ENCODE data around the gene NECTIN4.
"Not testable (repeated sequence)": the region's sequence is repeated elsewhere in the genome, so short reads cannot be mapped to it uniquely, and the experiment has no call there.

The NECTIN4 gene

DNA sequence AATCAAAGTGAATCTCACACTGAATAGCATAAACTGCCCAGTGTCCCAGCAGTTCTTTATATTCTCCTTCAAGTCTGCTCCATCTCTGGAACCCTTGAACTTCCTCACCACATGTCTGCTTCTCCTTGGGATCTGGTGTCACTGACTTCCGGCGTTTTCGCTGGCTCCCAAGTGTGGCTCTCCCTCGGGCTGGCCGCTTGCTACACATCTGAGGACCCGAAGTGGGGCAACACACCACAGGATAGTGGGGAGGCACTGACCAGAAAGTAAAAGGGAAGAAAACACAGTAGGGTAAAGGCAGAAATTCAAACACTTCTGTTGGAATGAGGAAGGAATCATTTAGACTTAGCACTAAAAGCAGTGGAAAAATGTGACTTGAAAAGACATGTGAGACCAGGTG, 33.6 kb upstream of the NECTIN4 start:
- H3K4me1 ChIP-seq (ENCODE audit: control insufficient read depth, insufficient read depth, low read length, unreplicated experiment) = peaks cover 19% of the 10 kb centered on the region
- no peak overlapping the region for H2AFZ ChIP-seq (ENCODE audit: low read length, unreplicated experiment)
- H3K36me3 ChIP-seq (ENCODE audit: insufficient read depth, low read length) = peaks cover 21% of the 10 kb centered on the region; the same call in 1 of the 2 replicates
- no peaks in the 10 kb centered on the region for H3K27me3 ChIP-seq (ENCODE audit: insufficient read depth, low read length)
- no peak overlapping the region for H3K27ac ChIP-seq (ENCODE audit: low read depth, low read length)
- H3K79me2 ChIP-seq (ENCODE audit: control insufficient read depth, insufficient read depth, low read length, unreplicated experiment) = peaks cover 34% of the 10 kb centered on the region
- H3K4me3 ChIP-seq (ENCODE audit: low read depth, low read length) = no peak overlapping the region

DNA sequence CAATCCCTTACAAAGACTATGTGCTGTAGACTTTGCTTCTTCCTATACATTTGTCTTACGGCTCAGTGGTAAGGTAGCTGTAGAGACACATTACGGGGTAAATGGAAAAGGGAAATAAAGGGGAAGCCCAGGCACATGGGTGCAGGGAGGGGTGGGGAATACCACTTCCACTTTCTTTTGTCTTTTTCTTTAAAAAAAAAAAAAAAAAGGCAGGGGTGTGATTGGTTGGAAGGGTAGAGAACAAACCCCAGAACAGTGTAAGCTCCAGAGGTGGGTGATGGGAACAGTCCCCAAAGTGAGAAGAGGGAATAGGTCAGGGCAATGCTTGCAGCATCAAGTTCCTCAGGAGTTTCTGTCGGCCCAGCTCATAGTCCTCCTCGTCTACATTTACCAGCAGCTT, 32.5 kb upstream of the NECTIN4 start:
- H3K27ac ChIP-seq (ENCODE audit: low read depth, low read length) = no peak overlapping the region
- H3K4me1 ChIP-seq (ENCODE audit: control insufficient read depth, insufficient read depth, low read length, unreplicated experiment) = peaks cover 19% of the 10 kb centered on the region
- no peaks in the 10 kb centered on the region for H3K27me3 ChIP-seq (ENCODE audit: insufficient read depth, low read length)
- H3K36me3 ChIP-seq (ENCODE audit: insufficient read depth, low read length) = peaks cover 12% of the 10 kb centered on the region; the same call in 1 of the 2 replicates
- H2AFZ ChIP-seq (ENCODE audit: low read length, unreplicated experiment) = no peak overlapping the region
- no peak overlapping the region for H3K4me3 ChIP-seq (ENCODE audit: low read depth, low read length)
- peaks cover 32% of the 10 kb centered on the region for H3K79me2 ChIP-seq (ENCODE audit: control insufficient read depth, insufficient read depth, low read length, unreplicated experiment)

DNA sequence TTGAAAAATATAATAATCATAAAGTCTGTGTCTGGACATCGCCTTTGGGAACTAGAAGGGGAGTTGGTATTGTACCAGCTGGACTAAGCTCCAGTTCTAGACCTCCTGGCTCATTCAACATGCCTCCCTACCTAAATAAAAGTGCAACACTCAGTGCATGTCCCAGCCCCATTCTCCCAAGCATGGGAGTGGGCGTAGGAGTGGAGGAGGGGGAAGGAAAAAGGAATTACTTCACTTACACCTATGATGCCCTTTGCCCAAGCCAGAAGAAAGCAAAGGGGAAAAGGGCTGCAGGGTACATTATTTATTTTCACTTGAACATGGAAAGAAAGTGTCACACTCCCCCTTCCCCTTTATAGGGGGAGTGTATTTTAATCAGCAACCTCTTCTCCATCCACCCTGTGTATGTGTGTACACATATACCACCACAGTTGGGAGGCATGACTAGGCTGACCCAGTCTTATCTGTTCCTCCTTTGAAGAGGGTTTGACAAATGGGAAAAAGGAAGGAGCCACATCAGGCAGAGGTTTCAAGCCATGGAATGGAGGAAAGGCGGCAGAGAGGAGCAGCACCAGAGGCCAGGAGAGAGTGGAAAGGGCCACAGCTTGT, 31.8 kb upstream of the NECTIN4 start:
- Histone ChIP-seq H2AFZ (ENCODE audit: low read length, unreplicated experiment) (no peak overlapping the region), H3K79me2 (ENCODE audit: control insufficient read depth, insufficient read depth, low read length, unreplicated experiment) (peaks cover 35% of the 10 kb centered on the region), H3K27ac (ENCODE audit: low read depth, low read length) (no peak overlapping the region), H3K4me3 (ENCODE audit: low read depth, low read length) (no peak overlapping the region), H3K4me1 (ENCODE audit: control insufficient read depth, insufficient read depth, low read length, unreplicated experiment) (peaks cover 21% of the 10 kb centered on the region), H3K36me3 (ENCODE audit: insufficient read depth, low read length) (peaks cover 11% of the 10 kb centered on the region; the same call in 1 of the 2 replicates), H3K27me3 (ENCODE audit: insufficient read depth, low read length) (no peaks in the 10 kb centered on the region)

DNA sequence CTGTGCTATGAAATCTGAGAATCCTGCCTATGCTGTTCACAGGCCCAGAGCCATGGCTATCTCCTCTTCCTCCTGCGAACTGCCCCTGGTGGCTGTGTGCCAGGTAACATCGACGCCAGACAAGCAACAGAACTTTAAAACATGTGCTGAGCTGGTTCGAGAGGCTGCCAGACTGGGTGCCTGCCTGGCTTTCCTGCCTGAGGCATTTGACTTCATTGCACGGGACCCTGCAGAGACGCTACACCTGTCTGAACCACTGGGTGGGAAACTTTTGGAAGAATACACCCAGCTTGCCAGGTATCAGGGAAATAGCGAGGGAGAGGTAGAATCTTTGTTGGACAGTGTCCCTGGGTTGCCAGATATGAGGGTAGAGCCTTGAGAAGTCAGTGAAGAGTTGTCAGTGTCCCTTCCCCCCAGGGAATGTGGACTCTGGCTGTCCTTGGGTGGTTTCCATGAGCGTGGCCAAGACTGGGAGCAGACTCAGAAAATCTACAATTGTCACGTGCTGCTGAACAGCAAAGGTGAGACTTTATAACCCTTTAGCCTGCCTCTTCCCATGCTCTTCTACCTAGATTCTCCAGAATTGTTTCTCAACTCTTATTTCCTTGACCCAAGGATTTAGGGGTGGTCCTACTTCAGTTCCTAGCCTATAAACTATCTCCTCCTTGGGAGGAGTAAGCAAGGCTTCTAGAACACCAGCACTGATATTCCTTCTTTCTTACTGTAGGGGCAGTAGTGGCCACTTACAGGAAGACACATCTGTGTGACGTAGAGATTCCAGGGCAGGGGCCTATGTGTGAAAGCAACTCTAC, 29.9 kb upstream of the NECTIN4 start:
- H3K27ac ChIP-seq (ENCODE audit: low read depth, low read length) = peak overlapping the region; percentile 87
- peaks cover 11% of the 10 kb centered on the region; the same call in 1 of the 2 replicates for H3K36me3 ChIP-seq (ENCODE audit: insufficient read depth, low read length)

DNA sequence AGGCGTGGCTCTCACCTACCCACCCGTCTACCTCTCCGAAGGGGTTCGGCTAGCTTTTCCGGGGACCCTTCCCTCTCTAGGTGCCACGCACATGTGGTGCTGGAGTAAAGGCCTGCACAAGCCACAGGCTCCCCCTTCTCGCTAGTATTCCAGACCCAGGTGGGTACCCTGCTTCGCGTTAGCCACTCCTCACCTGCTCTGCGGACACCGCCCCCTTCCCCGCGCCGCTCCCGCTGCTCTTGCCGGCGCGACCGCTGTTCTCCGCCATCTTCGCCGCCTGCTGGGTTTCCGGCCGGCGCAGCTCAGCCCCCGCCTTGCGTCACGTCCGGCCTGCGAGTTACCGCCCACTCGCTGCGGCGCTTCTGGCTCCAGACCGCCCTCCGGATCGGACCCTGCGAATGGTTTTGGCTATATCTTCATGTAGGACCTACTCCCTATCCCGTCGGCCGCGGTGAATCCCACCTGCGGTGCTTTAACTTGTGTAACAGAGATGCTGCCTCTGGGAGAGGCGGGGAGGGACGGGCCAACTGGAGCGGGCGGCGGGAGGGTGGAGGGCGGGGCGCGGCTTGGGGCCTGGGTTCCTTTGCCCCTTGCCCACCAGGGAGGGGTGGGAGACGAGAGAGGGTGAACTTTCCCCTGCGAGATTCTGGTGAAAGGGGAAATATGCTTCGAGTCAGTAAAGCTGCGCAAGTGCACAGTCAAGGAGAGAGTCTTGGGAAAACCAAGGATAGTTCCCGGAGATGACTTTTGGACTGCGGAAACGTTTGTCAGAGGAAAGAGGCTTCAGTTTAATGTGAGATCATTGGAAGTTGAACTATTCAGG, 28.6 kb upstream of the NECTIN4 start, which contains the start of the genes NIT1 and PFDN2:
Gene NIT1, plus strand, starts transcription at position 347 of the 823 bp plus-strand sequence. Its CDS starts 72 bp downstream, at position 419.
Gene PFDN2, minus strand, starts transcription at position 279 of the 823 bp plus-strand sequence. Its CDS starts 11 bp downstream, at position 268.
- H3K4me3 ChIP-seq (ENCODE audit: low read depth, low read length) = peak within 1 kb of the TSS; percentile 93
- H3K4me1 ChIP-seq (ENCODE audit: control insufficient read depth, insufficient read depth, low read length, unreplicated experiment) = peaks cover 40% of the 10 kb centered on the region
- H3K36me3 ChIP-seq (ENCODE audit: insufficient read depth, low read length) = peaks cover 14% of the 10 kb centered on the region; the same call in 1 of the 2 replicates
- H3K27me3 ChIP-seq (ENCODE audit: insufficient read depth, low read length) = no peaks in the 10 kb centered on the region
- H3K79me2 ChIP-seq (ENCODE audit: control insufficient read depth, insufficient read depth, low read length, unreplicated experiment) = peaks cover 57% of the 10 kb centered on the region
- H2AFZ ChIP-seq (ENCODE audit: low read length, unreplicated experiment) = peak within 1 kb of the TSS; percentile 92
- H3K27ac ChIP-seq (ENCODE audit: low read depth, low read length) = peak within 1 kb of the TSS; percentile 87

More for the DNA sequence above, 29.9 kb upstream of the NECTIN4 start:
- Histone ChIP-seq H2AFZ (ENCODE audit: low read length, unreplicated experiment) (no peak overlapping the region), H3K4me1 (ENCODE audit: control insufficient read depth, insufficient read depth, low read length, unreplicated experiment) (peaks cover 38% of the 10 kb centered on the region), H3K79me2 (ENCODE audit: control insufficient read depth, insufficient read depth, low read length, unreplicated experiment) (peaks cover 44% of the 10 kb centered on the region), H3K4me3 (ENCODE audit: low read depth, low read length) (peak overlapping the region; percentile 93), H3K27me3 (ENCODE audit: insufficient read depth, low read length) (no peaks in the 10 kb centered on the region)

DNA sequence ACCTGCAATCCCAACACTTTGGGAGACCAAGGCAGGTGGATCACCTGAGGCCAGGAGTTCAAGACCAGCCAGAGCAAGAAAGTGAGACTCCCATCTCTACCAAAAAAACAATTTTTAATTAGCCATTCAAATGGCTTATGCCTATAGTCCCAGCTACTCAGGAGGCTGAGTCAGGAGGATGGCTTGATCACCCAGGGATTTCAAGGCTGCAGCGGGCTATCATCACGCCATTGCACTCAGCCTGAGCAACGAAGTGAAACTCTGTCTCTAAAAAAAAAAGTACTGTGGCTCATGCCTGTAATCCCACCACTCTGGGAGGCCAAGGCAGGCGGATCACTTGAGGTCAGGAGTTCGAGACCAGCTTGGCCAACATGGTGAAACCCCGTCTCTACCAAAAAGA, 26.6 kb upstream of the NECTIN4 start:
- Histone ChIP-seq H3K4me1 (ENCODE audit: control insufficient read depth, insufficient read depth, low read length, unreplicated experiment) (peaks cover 40% of the 10 kb centered on the region), H3K79me2 (ENCODE audit: control insufficient read depth, insufficient read depth, low read length, unreplicated experiment) (peaks cover 77% of the 10 kb centered on the region), H3K36me3 (ENCODE audit: insufficient read depth, low read length) (peaks cover 11% of the 10 kb centered on the region; the same call in 1 of the 2 replicates), H3K27ac (ENCODE audit: low read depth, low read length) (peak overlapping the region; percentile 13; the same call in 1 of the 2 replicates)
- not testable (repeated sequence) for H3K27me3 ChIP-seq (ENCODE audit: insufficient read depth, low read length); H2AFZ ChIP-seq (ENCODE audit: low read length, unreplicated experiment); H3K4me3 ChIP-seq (ENCODE audit: low read depth, low read length)

DNA sequence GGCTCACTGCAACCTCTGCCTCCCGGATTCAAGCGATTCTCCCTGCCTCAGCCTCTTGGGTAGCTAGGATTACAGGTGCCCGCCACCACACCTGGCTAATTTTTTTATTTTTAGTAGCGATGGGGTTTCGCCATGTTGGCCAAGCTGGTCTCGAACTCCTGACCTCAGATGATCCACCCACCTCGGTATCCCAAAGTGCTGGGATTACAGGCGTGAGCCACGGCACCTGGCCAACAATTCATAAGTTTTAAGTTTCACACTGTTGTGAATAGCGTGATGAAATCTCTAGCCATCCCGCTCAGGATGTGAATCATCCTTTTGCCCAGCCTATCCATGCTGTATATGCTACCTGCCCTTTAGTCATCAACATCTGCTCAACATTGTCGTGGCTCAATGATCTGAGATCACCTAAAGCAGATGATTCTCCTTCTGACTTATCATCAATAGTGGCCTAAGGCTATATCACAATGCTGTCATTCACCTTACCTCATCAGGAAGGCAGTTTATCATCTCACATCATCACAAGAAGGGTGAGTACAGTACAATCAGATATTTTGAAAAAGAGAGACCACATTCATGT, 25.9 kb upstream of the NECTIN4 start:
- Histone ChIP-seq H3K4me1 (ENCODE audit: control insufficient read depth, insufficient read depth, low read length, unreplicated experiment) (peaks cover 38% of the 10 kb centered on the region), H3K79me2 (ENCODE audit: control insufficient read depth, insufficient read depth, low read length, unreplicated experiment) (peaks cover 78% of the 10 kb centered on the region), H2AFZ (ENCODE audit: low read length, unreplicated experiment) (no peak overlapping the region), H3K36me3 (ENCODE audit: insufficient read depth, low read length) (peaks cover 8% of the 10 kb centered on the region; the same call in 1 of the 2 replicates), H3K27ac (ENCODE audit: low read depth, low read length) (peak overlapping the region; percentile 13; the same call in 1 of the 2 replicates), H3K27me3 (ENCODE audit: insufficient read depth, low read length) (no peaks in the 10 kb centered on the region), H3K4me3 (ENCODE audit: low read depth, low read length) (no peak overlapping the region)

DNA sequence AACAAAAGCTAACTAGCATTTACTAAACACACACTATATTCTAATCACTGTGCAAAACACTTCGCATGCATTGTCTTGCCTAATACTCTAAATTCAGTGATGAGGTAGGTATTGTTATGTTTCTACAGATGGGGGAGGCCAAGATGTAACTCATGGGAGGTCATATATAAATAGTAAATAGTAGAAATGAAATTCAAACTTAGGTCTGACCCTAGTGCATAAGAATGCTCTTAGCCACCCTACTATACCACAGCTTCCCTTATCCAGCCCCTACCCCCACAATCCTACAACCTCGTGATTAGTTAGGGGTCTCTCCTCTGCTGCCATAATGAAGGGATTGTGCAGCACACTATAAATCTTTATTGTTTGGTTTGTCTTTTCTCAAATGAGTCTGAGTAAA, 25.2 kb upstream of the NECTIN4 start:
- Histone ChIP-seq H3K27me3 (ENCODE audit: insufficient read depth, low read length) (no peaks in the 10 kb centered on the region), H3K4me3 (ENCODE audit: low read depth, low read length) (no peak overlapping the region), H2AFZ (ENCODE audit: low read length, unreplicated experiment) (no peak overlapping the region), H3K4me1 (ENCODE audit: control insufficient read depth, insufficient read depth, low read length, unreplicated experiment) (peaks cover 31% of the 10 kb centered on the region), H3K27ac (ENCODE audit: low read depth, low read length) (peak overlapping the region; percentile 3; the same call in 1 of the 2 replicates), H3K36me3 (ENCODE audit: insufficient read depth, low read length) (0 out of 2 replicates have a peak, but pooled peaks cover 5% of the 10 kb centered on the region), H3K79me2 (ENCODE audit: control insufficient read depth, insufficient read depth, low read length, unreplicated experiment) (peaks cover 79% of the 10 kb centered on the region)

DNA sequence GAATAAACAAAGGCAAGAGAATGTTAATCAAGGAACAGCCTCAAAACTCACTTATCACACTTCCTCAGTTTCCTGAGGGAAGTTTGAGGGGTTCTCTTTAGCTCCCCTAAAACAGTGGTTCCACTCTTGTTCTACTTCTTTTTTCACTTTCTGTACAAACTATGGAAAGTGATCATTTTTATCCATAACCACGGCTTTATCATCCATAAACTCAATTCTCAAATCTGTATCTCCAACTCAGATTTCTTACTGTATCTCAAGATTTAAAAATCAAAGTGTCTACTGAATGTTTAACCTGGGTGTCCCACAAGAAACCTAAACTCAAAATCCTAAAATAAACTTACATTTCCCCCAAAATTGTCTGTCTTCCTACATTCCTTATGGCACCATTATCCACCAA, 24.6 kb upstream of the NECTIN4 start:
- H3K27me3 ChIP-seq (ENCODE audit: insufficient read depth, low read length) = no peaks in the 10 kb centered on the region
- no peak overlapping the region for H3K27ac ChIP-seq (ENCODE audit: low read depth, low read length)
- H3K4me3 ChIP-seq (ENCODE audit: low read depth, low read length) = no peak overlapping the region
- 0 out of 2 replicates have a peak, but pooled peaks cover 8% of the 10 kb centered on the region for H3K36me3 ChIP-seq (ENCODE audit: insufficient read depth, low read length)
- peaks cover 25% of the 10 kb centered on the region for H3K4me1 ChIP-seq (ENCODE audit: control insufficient read depth, insufficient read depth, low read length, unreplicated experiment)
- H2AFZ ChIP-seq (ENCODE audit: low read length, unreplicated experiment) = no peak overlapping the region
- peaks cover 78% of the 10 kb centered on the region for H3K79me2 ChIP-seq (ENCODE audit: control insufficient read depth, insufficient read depth, low read length, unreplicated experiment)

DNA sequence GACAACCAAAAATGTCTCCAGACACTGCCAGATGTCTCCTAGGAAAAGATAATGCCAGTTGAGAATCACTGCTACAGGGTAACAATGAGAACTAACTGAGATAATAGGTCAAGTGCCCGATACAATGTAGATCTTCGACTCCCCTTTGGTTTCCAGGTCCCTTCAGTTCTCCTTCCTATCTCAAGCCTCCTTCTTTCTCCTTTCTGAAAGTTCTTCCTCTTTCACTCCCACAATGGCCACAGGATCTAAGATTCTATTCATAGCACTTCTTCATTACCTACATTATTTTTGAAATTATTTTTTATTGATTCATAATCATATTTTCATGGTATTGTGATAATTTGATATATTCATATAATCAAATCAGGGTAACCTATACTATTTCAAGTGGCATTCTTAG, 22.2 kb upstream of the NECTIN4 start:
- H3K4me3 ChIP-seq (ENCODE audit: low read depth, low read length) = no peak overlapping the region
- peaks cover 21% of the 10 kb centered on the region for H3K4me1 ChIP-seq (ENCODE audit: control insufficient read depth, insufficient read depth, low read length, unreplicated experiment)
- H3K36me3 ChIP-seq (ENCODE audit: insufficient read depth, low read length) = 0 out of 2 replicates have a peak, but pooled peaks cover 8% of the 10 kb centered on the region
- peaks cover 77% of the 10 kb centered on the region for H3K79me2 ChIP-seq (ENCODE audit: control insufficient read depth, insufficient read depth, low read length, unreplicated experiment)
- H3K27me3 ChIP-seq (ENCODE audit: insufficient read depth, low read length) = no peaks in the 10 kb centered on the region
- no peak overlapping the region for H2AFZ ChIP-seq (ENCODE audit: low read length, unreplicated experiment)
- H3K27ac ChIP-seq (ENCODE audit: low read depth, low read length) = no peak overlapping the region
